Measurements from ENCODE around the gene LLCFC1.
A peak's percentile ranks its signal among the peaks of the same experiment; 100 is the strongest.

- TF ChIP-seq EZH2phosphoT487 (IDR thresholded peaks at IDR 0.05; ENCODE audit: borderline replicate concordance, low read depth) (no peak), YY1 (IDR thresholded peaks at IDR 0.05; ENCODE audit: low read depth) (no peak), CTCF (IDR thresholded peaks at IDR 0.05) (0 out of 2 replicates have a peak, but pooled peaks have one; percentile 3), ZBTB33 (IDR thresholded peaks at IDR 0.05; ENCODE audit: borderline replicate concordance, low read depth) (no peak), TCF12 (IDR thresholded peaks at IDR 0.05) (no peak), FOSL2 (IDR thresholded peaks at IDR 0.05; ENCODE audit: borderline replicate concordance, low read depth) (no peak), SIN3A (IDR thresholded peaks at IDR 0.05; ENCODE audit: borderline replicate concordance, low read depth, low read length) (no peak), FOXM1 (IDR thresholded peaks at IDR 0.05; ENCODE audit: low read depth) (no peak), USF2 (IDR thresholded peaks at IDR 0.05; ENCODE audit: borderline replicate concordance, low read depth, low read length) (no peak)
Observed at GRCh38 chr7:142925413-142925812, 13.9 kb upstream of the LLCFC1 start.
